ENCODE data around the gene SLC19A1. TPM values are rescaled to one million over a fixed set of nuclear protein-coding genes. Genes with fewer than 3 reads are reported as not detected.

The SLC19A1 gene
- total RNA-seq, 1 donor from 2014 or later: 6.5 TPM

DNA sequence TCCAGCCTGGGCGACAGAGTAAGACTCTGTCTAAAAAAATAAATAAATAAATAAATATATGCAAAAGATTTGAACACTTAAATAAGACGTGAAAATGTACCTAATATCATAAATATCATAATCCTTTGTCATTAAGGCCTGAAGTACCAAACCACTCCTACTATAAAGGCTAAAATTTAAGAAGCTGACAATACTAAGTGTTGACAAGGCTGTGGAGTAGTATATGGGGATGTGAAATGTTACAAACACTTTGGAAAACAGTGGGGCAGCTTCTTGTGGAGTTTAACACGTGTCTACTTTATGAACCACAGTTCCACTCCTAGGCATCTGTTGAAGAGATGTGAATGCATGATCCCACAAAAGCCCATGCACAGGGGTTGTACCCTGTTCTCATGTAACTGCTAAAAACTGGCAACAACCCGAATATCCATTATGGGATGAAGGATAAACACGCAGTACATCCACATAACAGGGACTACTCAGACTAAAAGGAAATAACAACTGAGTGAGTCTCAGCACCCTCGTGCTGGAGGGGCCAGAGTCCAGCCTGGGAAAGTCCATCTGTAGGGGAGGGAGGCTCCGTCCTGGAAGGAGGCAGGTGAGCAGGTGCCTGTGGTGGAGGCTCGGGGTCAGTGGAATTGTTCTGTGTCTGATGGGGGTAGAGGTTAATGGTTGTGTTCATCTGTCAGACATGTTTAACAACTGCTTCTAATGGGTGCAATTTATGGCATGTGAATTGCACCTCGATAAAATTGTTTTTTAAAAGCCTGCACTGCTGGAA lies 6.7 kb upstream of the SLC19A1 start:
- no peak overlapping the region for H3K4me3 Mint-ChIP-seq (ENCODE audit: unreplicated experiment)
- no peaks in the 10 kb centered on the region for H3K9me3 Mint-ChIP-seq (ENCODE audit: low read depth)
- H3K4me1 Mint-ChIP-seq (ENCODE audit: low read depth): peaks cover 5% of the 10 kb centered on the region
- H3K27me3 Mint-ChIP-seq (ENCODE audit: low read depth): peaks cover 2% of the 10 kb centered on the region
- TF ChIP-seq, protein P1, sequence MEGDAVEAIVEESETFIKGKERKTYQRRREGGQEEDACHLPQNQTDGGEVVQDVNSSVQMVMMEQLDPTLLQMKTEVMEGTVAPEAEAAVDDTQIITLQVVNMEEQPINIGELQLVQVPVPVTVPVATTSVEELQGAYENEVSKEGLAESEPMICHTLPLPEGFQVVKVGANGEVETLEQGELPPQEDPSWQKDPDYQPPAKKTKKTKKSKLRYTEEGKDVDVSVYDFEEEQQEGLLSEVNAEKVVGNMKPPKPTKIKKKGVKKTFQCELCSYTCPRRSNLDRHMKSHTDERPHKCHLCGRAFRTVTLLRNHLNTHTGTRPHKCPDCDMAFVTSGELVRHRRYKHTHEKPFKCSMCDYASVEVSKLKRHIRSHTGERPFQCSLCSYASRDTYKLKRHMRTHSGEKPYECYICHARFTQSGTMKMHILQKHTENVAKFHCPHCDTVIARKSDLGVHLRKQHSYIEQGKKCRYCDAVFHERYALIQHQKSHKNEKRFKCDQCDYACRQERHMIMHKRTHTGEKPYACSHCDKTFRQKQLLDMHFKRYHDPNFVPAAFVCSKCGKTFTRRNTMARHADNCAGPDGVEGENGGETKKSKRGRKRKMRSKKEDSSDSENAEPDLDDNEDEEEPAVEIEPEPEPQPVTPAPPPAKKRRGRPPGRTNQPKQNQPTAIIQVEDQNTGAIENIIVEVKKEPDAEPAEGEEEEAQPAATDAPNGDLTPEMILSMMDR (IDR thresholded peaks at IDR 0.05): no peak
- DNase-seq (ENCODE audit: low spot score): no peak
- H3K36me3 Mint-ChIP-seq (ENCODE audit: low read depth): no peaks in the 10 kb centered on the region
- no peak overlapping the region for H3K27ac Mint-ChIP-seq (ENCODE audit: unreplicated experiment)

DNA sequence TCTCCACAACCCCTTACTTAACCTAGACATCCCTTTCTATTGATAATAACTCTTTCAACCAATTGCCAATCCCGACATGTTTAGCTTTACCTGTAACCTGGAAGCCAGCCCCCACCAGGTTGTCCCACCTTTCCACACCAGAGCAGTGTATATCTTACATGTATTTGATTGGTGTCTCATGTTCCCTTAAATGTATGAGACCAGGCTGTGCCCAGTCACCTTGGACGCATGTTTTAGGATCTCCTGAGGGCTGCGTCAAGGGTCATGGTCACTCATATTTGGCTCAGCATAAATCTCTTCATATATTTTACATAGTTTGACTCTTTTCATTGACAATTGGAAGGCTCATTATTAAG lies 5.3 kb upstream of the SLC19A1 start:
- Mint-ChIP-seq H3K27ac (ENCODE audit: unreplicated experiment) (no peak overlapping the region), H3K36me3 (ENCODE audit: low read depth) (no peaks in the 10 kb centered on the region), H3K4me1 (ENCODE audit: low read depth) (peaks cover 5% of the 10 kb centered on the region), H3K9me3 (ENCODE audit: low read depth) (no peaks in the 10 kb centered on the region), H3K27me3 (ENCODE audit: low read depth) (peaks cover 2% of the 10 kb centered on the region), H3K4me3 (ENCODE audit: unreplicated experiment) (no peak overlapping the region)
- TF ChIP-seq, protein P1 (IDR thresholded peaks at IDR 0.05): no peak
- no peak for DNase-seq (ENCODE audit: low spot score)

- peaks cover 5% of the 10 kb centered on the region for H3K4me1 Mint-ChIP-seq (ENCODE audit: low read depth)
- no peak overlapping the region for H3K4me3 Mint-ChIP-seq (ENCODE audit: unreplicated experiment)
- H3K27me3 Mint-ChIP-seq (ENCODE audit: low read depth): peaks cover 2% of the 10 kb centered on the region
- H3K27ac Mint-ChIP-seq (ENCODE audit: unreplicated experiment): no peak overlapping the region
- no peaks in the 10 kb centered on the region for H3K9me3 Mint-ChIP-seq (ENCODE audit: low read depth)
- TF ChIP-seq, protein P1 (IDR thresholded peaks at IDR 0.05): no peak
- H3K36me3 Mint-ChIP-seq (ENCODE audit: low read depth): no peaks in the 10 kb centered on the region
- DNase-seq (ENCODE audit: low spot score): no peak
Measured at GRCh38 chr21:45546636-45547544, 4.7 kb upstream of the SLC19A1 start.

DNA sequence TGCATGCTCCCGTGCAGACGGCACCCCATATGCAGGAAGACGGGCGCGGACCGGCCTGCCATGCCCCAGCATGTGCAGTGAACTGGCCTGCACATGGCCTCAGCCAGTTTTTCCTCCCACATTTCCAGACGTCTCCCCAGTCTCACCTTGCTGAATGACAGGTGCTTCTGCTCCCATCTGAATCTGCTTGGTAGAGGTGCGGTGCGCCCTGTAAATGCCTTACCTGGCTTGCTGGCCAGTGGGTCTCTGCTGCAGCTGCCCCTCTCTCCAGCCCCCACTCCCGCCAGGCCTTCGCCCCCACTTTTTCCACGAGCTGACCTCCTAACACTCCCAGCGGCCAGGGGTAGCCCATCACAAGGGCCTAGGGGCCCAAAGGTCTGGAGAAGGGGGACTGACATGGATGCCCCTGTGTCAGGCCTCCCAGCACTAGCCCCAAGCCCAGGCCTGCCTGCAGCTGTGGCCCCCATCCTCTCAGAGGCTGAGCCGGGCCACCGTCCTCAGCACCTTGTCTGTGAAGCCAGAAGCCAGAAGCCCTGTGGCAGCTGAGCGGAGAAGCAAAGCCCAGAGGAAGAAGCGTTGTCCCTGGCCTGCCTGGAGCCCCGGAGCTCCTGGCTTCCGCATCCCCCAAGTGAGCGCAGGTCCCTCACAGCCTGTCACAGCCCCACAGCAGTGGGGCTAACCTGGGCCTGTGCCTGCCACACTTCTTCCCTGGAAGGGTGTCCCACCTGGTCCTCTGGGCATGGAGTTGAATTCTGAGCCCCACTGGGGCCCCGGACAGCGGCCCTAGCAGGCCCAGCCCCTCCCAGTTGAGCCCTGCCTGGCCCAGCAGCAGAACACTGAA lies 3.7 kb upstream of the SLC19A1 start:
- Mint-ChIP-seq H3K36me3 (ENCODE audit: low read depth) (no peaks in the 10 kb centered on the region), H3K27me3 (ENCODE audit: low read depth) (no peaks in the 10 kb centered on the region), H3K4me1 (ENCODE audit: low read depth) (no peaks in the 10 kb centered on the region), H3K9me3 (ENCODE audit: low read depth) (no peaks in the 10 kb centered on the region), H3K4me3 (ENCODE audit: unreplicated experiment) (no peak overlapping the region), H3K27ac (ENCODE audit: unreplicated experiment) (no peak overlapping the region)
- no peak for DNase-seq (ENCODE audit: low spot score)
- TF ChIP-seq, protein P1 (IDR thresholded peaks at IDR 0.05): no peak

DNA sequence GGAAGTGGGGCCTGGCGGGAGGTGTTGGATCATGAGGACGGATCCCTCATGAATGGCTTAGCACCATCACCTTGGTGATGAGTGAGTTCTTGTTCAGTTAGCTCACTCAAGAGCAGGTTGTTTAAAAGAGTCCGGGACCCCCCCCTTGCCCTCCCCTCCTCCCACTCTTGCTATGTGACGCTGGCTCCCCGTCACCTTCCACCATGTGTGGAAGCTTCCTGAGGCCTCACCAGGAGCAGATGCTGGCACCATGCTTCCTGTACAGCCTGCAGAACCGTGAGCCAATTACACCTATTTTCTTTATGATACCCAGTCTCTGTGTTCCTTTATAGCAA lies 3.0 kb upstream of the SLC19A1 start:
- no peaks in the 10 kb centered on the region for H3K27me3 Mint-ChIP-seq (ENCODE audit: low read depth)
- no peak overlapping the region for H3K4me3 Mint-ChIP-seq (ENCODE audit: unreplicated experiment)
- no peak for DNase-seq (ENCODE audit: low spot score)
- no peaks in the 10 kb centered on the region for H3K36me3 Mint-ChIP-seq (ENCODE audit: low read depth)
- no peaks in the 10 kb centered on the region for H3K9me3 Mint-ChIP-seq (ENCODE audit: low read depth)
- TF ChIP-seq, protein P1 (IDR thresholded peaks at IDR 0.05): no peak
- no peak overlapping the region for H3K27ac Mint-ChIP-seq (ENCODE audit: unreplicated experiment)
- no peaks in the 10 kb centered on the region for H3K4me1 Mint-ChIP-seq (ENCODE audit: low read depth)
